K562 treated with DMSO at 1 percent for 12 hours (cell line): ENCODE measurements around the gene LIPI. TPM values are rescaled to one million over a fixed set of nuclear protein-coding genes. Genes with fewer than 3 reads are reported as not detected.

Experiments
- total RNA-seq: library from RNA; unstranded; fragments of 300-600 nt; gene quantifications from 2 replicates; pipeline ENCODE4 v1.2.3, GENCODE V29; 2022; ENCODE audit not compliant: insufficient read depth

Gene LIPI
- not detected in 2 replicates for total RNA-seq

GRCh38 chr21:14210738-14211137 lies at the start of gene LIPI:
TSS of gene LIPI (minus strand) at chr21:14210955. CDS start at chr21:14210845, 110 bp downstream.

GRCh38 chr21:14215971-14216641 lies 5.4 kb upstream of the LIPI start, which contains the start of gene RBM11:
TSS of gene RBM11 (plus strand) at chr21:14216157. CDS start at chr21:14216187, 30 bp downstream.

Other genes with a start within 250 kb of the LIPI start
- 1.9 and 2.6 TPM in 2 replicates for gene RBM11, start 5.2 kb upstream of the LIPI start, total RNA-seq
- 11.0 and 31.8 TPM in 2 replicates for gene HSPA13, start 172.2 kb upstream of the LIPI start, total RNA-seq